HL-60 (cell line): ENCODE data around the gene MRPS14.

Experiments used
- POLR2AphosphoS5 ChIP-seq: IDR thresholded peaks from 2 replicates; pipeline ENCODE4 v1.6.1; 2012; ENCODE audit warnings: low read depth
- TF ChIP-seq, protein P1 (sequence below): IDR thresholded peaks from one replicate; pipeline ENCODE4 v1.5.1; 2011; ENCODE audit warnings: low read length, control low read depth, inconsistent platforms; ENCODE audit not compliant: insufficient read depth

DNA sequence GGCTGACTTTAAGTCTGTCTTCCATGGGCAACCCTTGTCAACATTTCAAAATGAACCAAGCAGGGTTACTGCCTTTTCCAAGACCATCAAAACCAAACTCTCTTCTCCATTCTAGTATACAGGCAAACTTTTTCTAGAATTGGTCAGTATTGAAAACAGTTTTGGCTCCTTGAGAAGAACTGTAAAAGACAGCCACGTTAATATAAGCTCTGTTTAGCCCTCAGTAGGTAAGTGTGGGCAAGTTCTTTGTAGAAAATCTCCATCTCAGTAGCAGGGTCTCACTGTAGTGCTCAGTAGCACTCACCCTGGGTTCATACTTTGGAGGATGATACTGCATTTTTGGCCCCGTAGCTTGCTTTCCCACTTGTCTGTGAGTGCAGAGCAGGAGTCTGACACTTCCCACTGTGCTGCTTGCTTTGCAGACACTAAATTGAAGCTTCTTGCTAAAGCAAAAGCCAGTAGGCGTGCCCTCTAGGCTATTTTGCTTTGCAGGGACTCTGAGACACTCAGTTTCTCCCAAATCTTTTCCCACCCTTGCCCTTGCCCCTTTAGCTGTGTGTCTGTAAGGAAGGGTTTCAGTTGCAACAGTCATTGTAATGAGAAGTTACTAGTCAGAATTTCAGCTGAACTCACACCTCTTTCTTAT lies 57.7 kb downstream of the MRPS14 start:
- TF ChIP-seq, protein P1, sequence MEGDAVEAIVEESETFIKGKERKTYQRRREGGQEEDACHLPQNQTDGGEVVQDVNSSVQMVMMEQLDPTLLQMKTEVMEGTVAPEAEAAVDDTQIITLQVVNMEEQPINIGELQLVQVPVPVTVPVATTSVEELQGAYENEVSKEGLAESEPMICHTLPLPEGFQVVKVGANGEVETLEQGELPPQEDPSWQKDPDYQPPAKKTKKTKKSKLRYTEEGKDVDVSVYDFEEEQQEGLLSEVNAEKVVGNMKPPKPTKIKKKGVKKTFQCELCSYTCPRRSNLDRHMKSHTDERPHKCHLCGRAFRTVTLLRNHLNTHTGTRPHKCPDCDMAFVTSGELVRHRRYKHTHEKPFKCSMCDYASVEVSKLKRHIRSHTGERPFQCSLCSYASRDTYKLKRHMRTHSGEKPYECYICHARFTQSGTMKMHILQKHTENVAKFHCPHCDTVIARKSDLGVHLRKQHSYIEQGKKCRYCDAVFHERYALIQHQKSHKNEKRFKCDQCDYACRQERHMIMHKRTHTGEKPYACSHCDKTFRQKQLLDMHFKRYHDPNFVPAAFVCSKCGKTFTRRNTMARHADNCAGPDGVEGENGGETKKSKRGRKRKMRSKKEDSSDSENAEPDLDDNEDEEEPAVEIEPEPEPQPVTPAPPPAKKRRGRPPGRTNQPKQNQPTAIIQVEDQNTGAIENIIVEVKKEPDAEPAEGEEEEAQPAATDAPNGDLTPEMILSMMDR, result no peak
- no peak for TF ChIP-seq POLR2AphosphoS5
